Measurements from ENCODE around the gene CHURC1. TPM values are rescaled to one million over a fixed set of nuclear protein-coding genes. Genes with fewer than 3 reads are reported as not detected.

CHURC1 gene
- total RNA-seq, 4 donors from 2014 or later, result 52.4 to 79.2 (median 63.8) TPM

- H3K4me3 ChIP-seq (ENCODE audit: low read depth, poor library complexity, severe bottlenecking), result no peak overlapping the region
- peak in 1 of 2 donors; percentile 26 for DNase-seq (ENCODE audit: low spot score in 2 of 2)
- WGBS, 2 donors, result 75 to 89% methylated on average over 3 of the region's 3 CpGs
- TF ChIP-seq, protein P1, sequence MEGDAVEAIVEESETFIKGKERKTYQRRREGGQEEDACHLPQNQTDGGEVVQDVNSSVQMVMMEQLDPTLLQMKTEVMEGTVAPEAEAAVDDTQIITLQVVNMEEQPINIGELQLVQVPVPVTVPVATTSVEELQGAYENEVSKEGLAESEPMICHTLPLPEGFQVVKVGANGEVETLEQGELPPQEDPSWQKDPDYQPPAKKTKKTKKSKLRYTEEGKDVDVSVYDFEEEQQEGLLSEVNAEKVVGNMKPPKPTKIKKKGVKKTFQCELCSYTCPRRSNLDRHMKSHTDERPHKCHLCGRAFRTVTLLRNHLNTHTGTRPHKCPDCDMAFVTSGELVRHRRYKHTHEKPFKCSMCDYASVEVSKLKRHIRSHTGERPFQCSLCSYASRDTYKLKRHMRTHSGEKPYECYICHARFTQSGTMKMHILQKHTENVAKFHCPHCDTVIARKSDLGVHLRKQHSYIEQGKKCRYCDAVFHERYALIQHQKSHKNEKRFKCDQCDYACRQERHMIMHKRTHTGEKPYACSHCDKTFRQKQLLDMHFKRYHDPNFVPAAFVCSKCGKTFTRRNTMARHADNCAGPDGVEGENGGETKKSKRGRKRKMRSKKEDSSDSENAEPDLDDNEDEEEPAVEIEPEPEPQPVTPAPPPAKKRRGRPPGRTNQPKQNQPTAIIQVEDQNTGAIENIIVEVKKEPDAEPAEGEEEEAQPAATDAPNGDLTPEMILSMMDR (IDR thresholded peaks at IDR 0.05), result no peak
- TF ChIP-seq POLR2A (IDR thresholded peaks at IDR 0.05), result no peak
- intact Hi-C loops (cut with DNase I; ENCODE audit: low total_unique reads), result no loop called here
Observed at GRCh38 chr14:64939817-64940190, 25.5 kb downstream of the CHURC1 start.

- intact Hi-C loops (cut with DNase I; ENCODE audit: low total_unique reads), result no loop called here
- 85 to 96% methylated on average over 3 of the region's 3 CpGs for WGBS, 2 donors
- no peak for TF ChIP-seq POLR2A (IDR thresholded peaks at IDR 0.05)
- TF ChIP-seq, protein P1 (IDR thresholded peaks at IDR 0.05), result no peak
- no peak overlapping the region for H3K4me3 ChIP-seq (ENCODE audit: low read depth, poor library complexity, severe bottlenecking)
- peak in 1 of 2 donors; percentile 70 for DNase-seq (ENCODE audit: low spot score in 2 of 2)
Observed at GRCh38 chr14:64940336-64940910, 26.2 kb downstream of the CHURC1 start.

- H3K4me3 ChIP-seq (ENCODE audit: low read depth, poor library complexity, severe bottlenecking), result no peak within 1 kb of the TSS
- WGBS, 2 donors, result 61 to 63% methylated on average over 13 of the region's 13 CpGs
- intact Hi-C loops (cut with DNase I; ENCODE audit: low total_unique reads), result no loop called here
- TF ChIP-seq POLR2A (IDR thresholded peaks at IDR 0.05), result no peak
- TF ChIP-seq, protein P1 (IDR thresholded peaks at IDR 0.05), result no peak
- peak; percentile 55 to 87 for DNase-seq (ENCODE audit: low spot score in 2 of 2)
Observed at GRCh38 chr14:64942531-64943111, 28.4 kb downstream of the CHURC1 start, which contains the start of gene GPX2. GPX2 (minus strand) TSS chr14:64942745; CDS start chr14:64942726, 19 bp downstream.

DNA sequence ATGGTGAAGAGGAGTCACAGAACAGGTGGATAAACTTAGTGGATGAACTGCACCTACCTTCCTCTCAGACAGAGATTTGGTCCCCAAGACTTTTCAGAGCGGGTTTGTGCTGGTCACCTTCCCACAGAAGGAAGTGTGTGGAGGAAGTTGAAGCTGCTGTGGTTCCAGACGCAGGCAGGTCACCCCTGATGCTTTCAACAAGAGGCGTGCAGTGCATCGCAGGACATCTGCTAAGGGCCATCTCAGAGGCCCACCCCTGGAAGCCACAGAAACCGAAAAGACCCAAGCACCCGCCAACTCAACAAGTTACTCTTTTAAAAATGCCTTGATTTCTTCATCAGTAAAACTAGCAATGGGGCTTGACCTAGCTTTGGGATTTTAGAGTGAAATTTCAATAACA is 29.3 kb downstream of the CHURC1 start:
- no peak for TF ChIP-seq POLR2A (IDR thresholded peaks at IDR 0.05)
- TF ChIP-seq, protein P1 (IDR thresholded peaks at IDR 0.05), result no peak
- intact Hi-C loops (cut with DNase I; ENCODE audit: low total_unique reads), result no loop called here

DNA sequence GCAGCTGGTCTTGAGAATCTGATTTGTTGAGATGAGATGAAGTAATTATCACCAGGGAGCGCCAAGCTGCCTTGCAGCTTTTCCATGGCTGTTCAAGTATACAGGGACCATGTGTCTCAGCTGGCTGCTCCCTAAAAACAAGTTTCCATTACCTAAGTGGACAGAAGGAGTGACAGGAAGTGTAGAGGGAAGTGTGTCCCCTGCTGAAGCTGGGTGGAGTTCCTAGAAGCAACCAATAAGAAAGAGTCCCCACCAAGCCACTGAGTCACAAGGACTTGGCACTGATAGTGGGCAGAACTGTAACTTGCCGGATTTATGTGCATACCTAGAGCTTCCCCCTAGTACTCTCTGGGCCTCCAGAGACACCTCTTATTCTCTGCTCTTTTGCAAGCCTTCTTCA is 29.8 kb downstream of the CHURC1 start:
- DNase-seq (ENCODE audit: low spot score in 2 of 2), result peak; percentile 12 to 45
- 63 to 68% methylated on average over 2 of the region's 2 CpGs for WGBS, 2 donors
- TF ChIP-seq POLR2A (IDR thresholded peaks at IDR 0.05), result no peak
- TF ChIP-seq, protein P1 (IDR thresholded peaks at IDR 0.05), result no peak
- H3K4me3 ChIP-seq (ENCODE audit: low read depth, poor library complexity, severe bottlenecking), result no peak overlapping the region
- intact Hi-C loops (cut with DNase I; ENCODE audit: low total_unique reads), result no loop called here

More for the DNA sequence above, 29.3 kb downstream of the CHURC1 start:
- DNase-seq (ENCODE audit: low spot score in 2 of 2), result peak; percentile 10 to 67
- WGBS, 2 donors, result 71 to 82% methylated on average over 6 of the region's 6 CpGs
- no peak overlapping the region for H3K4me3 ChIP-seq (ENCODE audit: low read depth, poor library complexity, severe bottlenecking)
